Testis (tissue), 2 donors: ENCODE data around the gene DEPDC5.

ENCODE experiments used
- POLR2A ChIP-seq: fragments of 450-650 bp; IDR thresholded peaks from one replicate; pipeline ENCODE4 v1.6.1; 2017; ENCODE audit warnings: antibody characterized with exemption, mild to moderate bottlenecking, moderate library complexity
- TF ChIP-seq, protein P1 (sequence below), 3 experiments: fragments of 450-650 bp in 2 of 3; fragments of 200-600 bp in 1 of 3; sonication (generic) in 1 of 3; IDR thresholded peaks; one replicate each; pipeline ENCODE4 v1.5.1; 2016 to 2019; ENCODE audit warnings: antibody characterized with exemption in 3 of 3, mild to moderate bottlenecking in 2 of 3, moderate library complexity in 1 of 3

DNA sequence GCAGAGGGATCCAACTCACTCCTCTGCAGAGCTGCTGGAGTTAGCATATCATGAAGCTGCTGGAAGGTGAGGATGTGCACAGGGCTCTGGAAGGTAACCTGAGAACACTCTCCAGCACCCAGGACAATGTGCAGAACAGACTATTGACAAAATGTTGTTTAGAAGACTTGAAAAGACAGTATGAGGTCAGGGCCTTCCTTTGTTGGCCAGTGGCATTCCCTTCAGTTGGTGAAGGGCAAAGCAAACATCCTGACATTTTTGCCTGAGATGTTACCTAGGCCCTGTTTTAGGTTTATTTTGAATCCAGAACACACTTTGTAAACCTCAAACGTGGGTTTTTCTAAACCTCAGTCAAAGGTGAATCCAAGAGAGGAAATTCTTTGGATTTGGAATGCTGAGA is 67.8 kb downstream of the DEPDC5 start:
- TF ChIP-seq, protein P1, sequence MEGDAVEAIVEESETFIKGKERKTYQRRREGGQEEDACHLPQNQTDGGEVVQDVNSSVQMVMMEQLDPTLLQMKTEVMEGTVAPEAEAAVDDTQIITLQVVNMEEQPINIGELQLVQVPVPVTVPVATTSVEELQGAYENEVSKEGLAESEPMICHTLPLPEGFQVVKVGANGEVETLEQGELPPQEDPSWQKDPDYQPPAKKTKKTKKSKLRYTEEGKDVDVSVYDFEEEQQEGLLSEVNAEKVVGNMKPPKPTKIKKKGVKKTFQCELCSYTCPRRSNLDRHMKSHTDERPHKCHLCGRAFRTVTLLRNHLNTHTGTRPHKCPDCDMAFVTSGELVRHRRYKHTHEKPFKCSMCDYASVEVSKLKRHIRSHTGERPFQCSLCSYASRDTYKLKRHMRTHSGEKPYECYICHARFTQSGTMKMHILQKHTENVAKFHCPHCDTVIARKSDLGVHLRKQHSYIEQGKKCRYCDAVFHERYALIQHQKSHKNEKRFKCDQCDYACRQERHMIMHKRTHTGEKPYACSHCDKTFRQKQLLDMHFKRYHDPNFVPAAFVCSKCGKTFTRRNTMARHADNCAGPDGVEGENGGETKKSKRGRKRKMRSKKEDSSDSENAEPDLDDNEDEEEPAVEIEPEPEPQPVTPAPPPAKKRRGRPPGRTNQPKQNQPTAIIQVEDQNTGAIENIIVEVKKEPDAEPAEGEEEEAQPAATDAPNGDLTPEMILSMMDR (IDR thresholded peaks at IDR 0.05) = no peak
- TF ChIP-seq POLR2A = no peak
